ENCODE data around the gene EIF3B.
"Not testable (repeated sequence)": the region's sequence is repeated elsewhere in the genome, so short reads cannot be mapped to it uniquely, and the experiment has no call there.

The EIF3B gene

GRCh38 chr7:2379161-2379560, 24.5 kb downstream of the EIF3B start:
- no peak for DNase-seq

DNA sequence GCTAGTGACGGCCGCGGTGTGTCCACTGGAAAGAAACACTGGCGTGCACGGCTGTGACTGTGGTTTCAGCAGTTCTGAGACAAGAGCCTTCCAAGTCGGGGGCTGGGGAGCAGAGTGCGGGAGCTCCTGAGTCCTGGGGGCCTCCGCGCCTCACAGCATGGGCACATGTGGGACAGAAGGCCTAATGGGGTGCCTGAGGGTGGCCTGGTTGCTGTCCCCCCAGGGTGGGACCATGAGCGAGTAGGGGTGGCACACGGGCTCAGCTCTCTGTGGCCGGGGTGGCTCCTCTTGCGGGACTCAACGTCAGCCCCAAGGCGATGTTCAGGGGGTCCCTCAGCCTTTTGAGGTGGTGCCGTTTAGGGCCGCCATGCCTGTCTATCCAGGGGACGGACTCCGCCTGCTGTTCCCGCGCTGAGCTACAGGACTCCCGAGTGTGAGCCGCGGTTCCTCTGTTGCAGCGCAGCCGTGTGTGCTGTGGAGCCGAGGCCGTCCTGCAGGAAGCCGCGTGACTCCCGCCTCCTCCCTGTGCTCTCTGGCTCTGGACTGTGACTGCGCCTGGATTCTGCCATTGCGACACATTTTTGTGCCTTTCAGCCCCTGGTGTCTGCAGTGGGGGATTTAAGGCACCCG, 25.3 kb downstream of the EIF3B start:
- DNase-seq = no peak

DNA sequence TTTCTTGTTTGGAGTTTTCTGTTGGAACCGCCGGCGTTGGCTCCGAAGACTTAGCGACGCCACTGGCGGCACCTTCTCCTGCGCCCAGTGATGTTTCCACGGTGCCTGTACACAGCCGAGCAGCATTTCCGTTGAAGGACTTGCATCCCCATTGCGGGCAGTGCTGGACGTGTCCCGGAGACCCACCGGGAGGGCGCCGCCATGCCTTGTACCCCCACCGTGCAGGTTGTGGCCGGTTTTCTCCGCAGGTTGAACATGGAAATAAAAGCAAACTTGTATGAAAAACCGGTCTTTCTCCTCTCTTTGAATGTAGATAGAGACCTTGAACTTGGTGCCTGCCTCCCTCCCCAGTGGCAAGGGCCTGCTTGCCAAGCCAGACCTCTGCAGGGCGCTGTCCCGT, 25.8 kb downstream of the EIF3B start:
- DNase-seq = no peak

- DNase-seq = no peak
Observed at GRCh38 chr7:2381227-2381626, 26.6 kb downstream of the EIF3B start.

GRCh38 chr7:2381881-2382509, 27.4 kb downstream of the EIF3B start:
- no peak for DNase-seq

DNA sequence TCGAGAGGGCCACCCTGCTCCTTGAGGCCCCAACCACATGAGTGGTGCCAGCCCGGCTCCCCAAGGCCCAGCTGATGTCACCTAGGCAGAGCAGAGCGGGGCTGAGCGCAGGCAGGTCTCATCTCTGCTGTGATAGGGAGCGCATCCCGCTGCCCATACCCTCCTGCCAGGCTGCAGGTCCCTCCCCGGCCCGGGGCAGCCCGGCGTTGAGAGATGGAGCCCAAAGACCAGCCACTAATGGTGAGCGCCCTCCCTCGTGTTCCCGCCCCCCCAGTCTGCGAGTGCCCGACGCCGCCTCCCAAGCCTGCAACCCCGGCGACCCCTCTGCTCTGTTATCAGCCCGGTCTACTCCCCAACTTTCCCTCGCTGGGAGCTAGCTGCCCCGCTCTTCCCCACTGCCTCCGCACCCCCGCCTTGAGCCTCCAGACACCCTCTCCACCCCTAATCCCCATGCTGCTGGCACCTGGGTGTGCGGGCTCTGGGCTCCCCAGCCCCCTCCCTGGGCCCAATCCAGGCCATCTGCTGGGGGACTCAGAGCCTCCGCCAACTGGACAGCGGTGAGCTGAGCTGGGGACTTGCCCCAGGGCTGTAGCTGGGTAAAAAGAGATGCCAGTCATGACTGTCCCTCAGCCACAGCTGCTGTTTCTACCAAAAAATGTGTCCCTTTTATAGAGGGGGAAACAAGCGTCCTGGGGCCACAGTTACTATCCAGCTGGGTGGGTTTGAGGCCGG, 29.1 kb downstream of the EIF3B start:
- no peak for DNase-seq

GRCh38 chr7:2384354-2385243, 30.0 kb downstream of the EIF3B start:
- no peak for DNase-seq

GRCh38 chr7:2386122-2386521, 31.5 kb downstream of the EIF3B start:
- DNase-seq = not testable (repeated sequence)

DNA sequence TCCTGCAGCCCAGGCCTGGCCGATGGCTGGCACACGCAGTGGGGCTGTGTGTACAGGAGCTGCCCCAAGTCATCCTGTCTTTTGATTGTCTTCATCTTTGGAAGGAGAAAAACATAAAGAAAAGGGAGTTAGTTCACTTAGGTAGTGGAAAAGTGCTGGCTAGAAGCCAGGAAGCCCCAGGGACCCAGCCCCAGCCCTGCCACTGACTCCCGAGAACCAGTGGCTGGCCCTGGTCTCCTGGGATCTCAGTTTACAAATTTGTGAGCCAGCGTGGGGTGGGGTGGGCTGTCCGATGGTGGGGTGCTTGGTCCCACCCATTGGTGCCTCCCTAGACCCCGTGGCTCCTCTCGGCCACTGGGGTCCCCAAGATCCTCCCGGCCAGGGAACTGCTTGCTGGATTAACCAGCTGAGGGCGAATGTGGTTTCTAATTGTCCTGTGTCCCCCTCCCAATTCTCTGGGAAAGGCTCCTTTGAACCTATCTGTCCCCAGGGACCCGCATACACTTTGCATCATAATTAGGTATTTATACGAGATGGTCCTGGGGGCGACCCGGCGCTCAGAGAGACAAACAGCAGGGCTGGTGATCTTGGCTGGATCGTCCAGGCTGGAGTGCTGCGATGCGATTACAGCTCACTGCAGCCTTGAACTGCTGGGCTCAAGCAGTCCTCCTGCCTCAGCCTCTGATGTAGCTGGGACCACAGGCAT, 32.5 kb downstream of the EIF3B start:
- DNase-seq = no peak

- no peak for DNase-seq
Observed at GRCh38 chr7:2387897-2388636, 33.4 kb downstream of the EIF3B start.

- no peak for DNase-seq
Observed at GRCh38 chr7:2388637-2388954, 34.0 kb downstream of the EIF3B start.

DNA sequence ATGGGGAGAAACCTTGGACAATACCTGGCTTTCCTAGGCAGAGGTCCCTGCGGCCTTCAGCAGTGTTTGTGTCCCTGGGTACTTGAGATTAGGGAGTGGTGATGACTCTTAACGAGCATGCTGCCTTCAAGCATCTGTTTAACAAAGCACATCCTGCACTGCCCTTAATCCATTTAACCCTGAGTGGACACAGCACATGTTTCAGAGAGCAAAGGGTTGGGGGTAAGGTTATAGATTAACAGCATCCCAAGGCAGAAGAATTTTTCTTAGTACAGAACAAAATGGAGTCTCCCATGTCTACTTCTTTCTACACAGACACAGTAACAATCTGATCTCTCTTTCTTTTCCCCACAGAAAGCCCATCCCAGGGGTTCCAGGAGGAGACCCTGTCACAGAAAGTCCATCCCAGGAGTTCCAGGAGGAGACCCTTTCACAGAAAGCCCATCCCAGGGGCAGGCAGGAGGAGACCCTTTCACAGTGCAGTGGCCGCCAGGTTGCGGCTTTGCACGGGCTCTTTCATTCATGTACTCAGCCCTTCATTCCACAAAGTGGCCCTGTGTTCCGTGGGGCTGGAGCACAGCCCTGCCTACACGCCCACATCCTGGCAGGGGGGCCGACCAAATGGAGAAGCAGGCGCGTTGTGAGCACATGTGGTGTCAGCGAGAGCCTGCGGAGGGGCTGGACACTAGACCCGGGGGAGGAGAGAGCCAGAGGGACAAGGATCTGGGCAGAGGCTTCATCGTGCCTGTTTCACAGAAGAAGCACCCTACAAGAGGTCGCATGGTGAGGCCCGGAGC, 35.6 kb downstream of the EIF3B start:
- DNase-seq = not testable (repeated sequence)

DNA sequence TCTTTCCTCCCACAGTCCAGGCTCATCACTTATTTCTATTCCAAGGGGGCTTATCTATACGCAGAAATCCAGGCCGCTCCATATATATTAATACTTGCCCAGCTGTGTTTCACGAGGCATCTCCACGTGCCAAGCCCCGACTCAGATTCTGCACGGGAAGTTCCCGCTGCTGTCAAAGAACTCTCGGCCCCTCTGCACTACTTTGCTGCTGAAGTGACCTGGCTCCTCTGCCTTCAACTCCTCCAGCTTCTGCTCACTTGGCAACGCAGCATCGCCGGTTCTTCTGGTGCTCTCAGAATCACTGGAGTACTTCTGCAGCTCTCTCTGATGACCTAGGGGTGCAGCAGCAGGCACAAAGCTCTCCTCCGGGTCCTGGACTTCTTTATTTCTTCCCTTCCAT, 39.1 kb downstream of the EIF3B start:
- DNase-seq = no peak

DNA sequence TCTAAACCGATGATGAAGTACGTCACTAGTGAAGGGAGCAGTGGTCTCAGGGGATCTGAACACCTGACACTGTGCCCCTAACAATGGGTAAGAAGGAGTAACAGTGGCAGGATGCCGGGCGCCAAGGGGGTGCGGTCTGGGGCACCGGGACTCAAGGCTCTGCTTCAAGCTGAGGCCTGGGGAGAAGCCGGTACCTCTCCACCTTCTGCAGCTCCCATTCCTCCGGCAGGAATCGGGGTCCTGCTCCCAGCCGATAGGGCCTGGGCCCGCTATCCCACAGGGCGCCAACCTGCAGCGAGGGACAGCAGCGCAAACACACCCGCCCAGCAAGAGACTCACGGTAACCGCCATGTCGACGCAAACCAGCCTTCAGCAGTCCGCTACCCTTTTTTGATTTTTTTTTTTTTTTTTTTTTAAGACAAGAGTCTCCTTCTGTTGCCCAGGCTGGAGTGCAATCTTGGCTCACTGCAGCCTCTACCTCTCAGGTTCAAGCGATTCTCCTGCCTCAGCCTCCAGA, 40.0 kb downstream of the EIF3B start:
- DNase-seq = no peak

GRCh38 chr7:2398506-2398905, 43.9 kb downstream of the EIF3B start:
- no peak for DNase-seq

GRCh38 chr7:2399848-2400587, 45.4 kb downstream of the EIF3B start:
- peak; percentile 22 for DNase-seq

DNA sequence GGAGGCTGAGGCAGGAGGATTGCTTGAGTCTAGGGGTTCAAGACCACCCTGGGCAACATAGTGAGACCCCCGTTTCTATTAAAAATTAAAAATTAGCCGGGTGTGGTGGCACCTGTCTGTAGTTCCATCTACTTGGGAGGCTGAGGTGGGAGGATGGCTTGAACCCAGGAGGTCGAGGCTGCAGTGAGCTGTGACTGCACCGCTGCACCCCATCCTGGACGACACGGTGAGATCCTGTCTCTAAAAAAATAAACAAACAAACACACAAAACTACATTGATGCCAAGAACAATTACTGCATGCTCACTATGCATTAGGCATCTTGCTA, 48.0 kb downstream of the EIF3B start:
- DNase-seq = no peak

GRCh38 chr7:2403014-2403717, 48.5 kb downstream of the EIF3B start, which contains the start of gene CHST12:
Gene CHST12 (plus strand): TSS chr7:2403611. CDS start chr7:2432640, 29,029 bp downstream.
- DNase-seq = peak; percentile 96

All from CD4-positive, alpha-beta T cell treated with Interleukin-17A for 1 hour (primary cell).